HCT116 (cell line): ENCODE data around the gene ZNF143.

Experiments used
- JUND ChIP-seq: IDR thresholded peaks from 2 replicates; pipeline ENCODE4 v1.6.1; 2012
- POLR2A ChIP-seq: IDR thresholded peaks from 2 replicates; pipeline ENCODE4 v1.7.0; 2011; ENCODE audit warnings: borderline replicate concordance; ENCODE audit not compliant: insufficient read depth, insufficient read length; ENCODE audit errors: extremely low read depth
- SRF ChIP-seq: IDR thresholded peaks from 2 replicates; pipeline ENCODE4 v1.6.1; 2012; ENCODE audit warnings: low read depth
- TF ChIP-seq, protein P1 (sequence below): IDR thresholded peaks from 2 replicates; pipeline ENCODE4 v1.6.1; 2012

DNA sequence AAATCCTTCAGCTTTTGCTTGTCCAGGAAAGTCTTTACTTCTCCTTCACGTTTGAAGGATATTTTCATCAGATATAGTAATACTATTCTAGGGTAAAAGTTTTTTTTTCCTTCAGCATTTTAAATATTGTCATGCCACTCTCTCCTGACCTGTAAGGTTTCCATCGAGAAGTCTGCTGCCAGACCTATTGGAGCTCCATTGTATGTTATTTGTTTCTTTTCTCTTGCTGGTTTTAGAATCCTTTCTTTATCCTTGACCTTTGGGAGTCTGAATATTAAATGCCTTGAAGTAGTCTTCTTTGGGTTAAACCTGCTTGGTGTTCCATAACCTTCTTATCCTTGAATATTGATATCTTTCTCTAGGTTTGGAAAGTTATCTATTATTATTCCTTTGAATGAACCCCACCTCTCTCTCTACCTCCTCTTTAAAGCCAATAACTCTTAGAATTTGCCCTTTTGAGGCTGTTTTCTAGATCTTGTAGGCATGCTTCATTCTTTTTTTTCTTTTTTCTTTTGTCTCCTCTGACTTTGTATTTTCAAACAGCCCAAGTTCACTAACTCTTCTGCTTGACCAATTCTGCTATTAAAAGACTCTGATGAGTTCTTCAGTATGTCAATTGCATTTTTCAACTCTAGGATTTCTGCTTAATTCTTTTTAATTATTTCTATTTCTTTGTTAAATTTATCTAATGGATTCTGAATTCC, 100.6 kb downstream of the ZNF143 start:
- TF ChIP-seq POLR2A (no peak), SRF (no peak), JUND (no peak)
- TF ChIP-seq, protein P1, sequence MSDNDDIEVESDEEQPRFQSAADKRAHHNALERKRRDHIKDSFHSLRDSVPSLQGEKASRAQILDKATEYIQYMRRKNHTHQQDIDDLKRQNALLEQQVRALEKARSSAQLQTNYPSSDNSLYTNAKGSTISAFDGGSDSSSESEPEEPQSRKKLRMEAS = no peak
